ENCODE data around the gene ACOT11.

ACOT11 gene

DNA sequence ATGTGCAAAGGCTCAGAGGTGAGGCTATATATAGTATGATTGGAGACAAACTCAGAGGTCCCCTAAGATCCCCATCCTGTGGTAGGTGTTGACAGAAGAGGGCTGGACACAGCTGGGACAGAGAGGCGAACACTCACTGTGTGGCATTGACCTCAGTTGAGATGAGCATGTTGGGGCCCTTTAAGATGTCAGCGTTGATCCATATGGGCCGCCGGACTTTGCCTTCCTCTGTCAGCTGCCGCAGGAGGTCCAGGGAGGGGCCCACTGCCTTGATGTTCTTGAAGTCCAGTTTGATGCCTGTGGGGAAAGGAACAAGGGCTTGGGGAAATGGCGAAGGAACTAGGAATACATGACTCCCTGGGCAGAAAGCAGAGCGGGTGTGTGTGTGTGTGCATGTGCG lies 66.5 kb downstream of the ACOT11 start:
- TF ChIP-seq EGR1 (IDR thresholded peaks at IDR 0.05) (no peak), TEAD4 (IDR thresholded peaks at IDR 0.05) (no peak), TCF12 (IDR thresholded peaks at IDR 0.05; ENCODE audit: low read depth) (no peak), YY1 (IDR thresholded peaks at IDR 0.05; ENCODE audit: low read depth) (no peak), TAF1 (IDR thresholded peaks at IDR 0.05; ENCODE audit: low read depth) (no peak), FOXM1 (IDR thresholded peaks at IDR 0.05; ENCODE audit: borderline replicate concordance, low read depth) (no peak), RAD21 (IDR thresholded peaks at IDR 0.05; ENCODE audit: low read depth) (no peak)
- TF ChIP-seq, protein P1, sequence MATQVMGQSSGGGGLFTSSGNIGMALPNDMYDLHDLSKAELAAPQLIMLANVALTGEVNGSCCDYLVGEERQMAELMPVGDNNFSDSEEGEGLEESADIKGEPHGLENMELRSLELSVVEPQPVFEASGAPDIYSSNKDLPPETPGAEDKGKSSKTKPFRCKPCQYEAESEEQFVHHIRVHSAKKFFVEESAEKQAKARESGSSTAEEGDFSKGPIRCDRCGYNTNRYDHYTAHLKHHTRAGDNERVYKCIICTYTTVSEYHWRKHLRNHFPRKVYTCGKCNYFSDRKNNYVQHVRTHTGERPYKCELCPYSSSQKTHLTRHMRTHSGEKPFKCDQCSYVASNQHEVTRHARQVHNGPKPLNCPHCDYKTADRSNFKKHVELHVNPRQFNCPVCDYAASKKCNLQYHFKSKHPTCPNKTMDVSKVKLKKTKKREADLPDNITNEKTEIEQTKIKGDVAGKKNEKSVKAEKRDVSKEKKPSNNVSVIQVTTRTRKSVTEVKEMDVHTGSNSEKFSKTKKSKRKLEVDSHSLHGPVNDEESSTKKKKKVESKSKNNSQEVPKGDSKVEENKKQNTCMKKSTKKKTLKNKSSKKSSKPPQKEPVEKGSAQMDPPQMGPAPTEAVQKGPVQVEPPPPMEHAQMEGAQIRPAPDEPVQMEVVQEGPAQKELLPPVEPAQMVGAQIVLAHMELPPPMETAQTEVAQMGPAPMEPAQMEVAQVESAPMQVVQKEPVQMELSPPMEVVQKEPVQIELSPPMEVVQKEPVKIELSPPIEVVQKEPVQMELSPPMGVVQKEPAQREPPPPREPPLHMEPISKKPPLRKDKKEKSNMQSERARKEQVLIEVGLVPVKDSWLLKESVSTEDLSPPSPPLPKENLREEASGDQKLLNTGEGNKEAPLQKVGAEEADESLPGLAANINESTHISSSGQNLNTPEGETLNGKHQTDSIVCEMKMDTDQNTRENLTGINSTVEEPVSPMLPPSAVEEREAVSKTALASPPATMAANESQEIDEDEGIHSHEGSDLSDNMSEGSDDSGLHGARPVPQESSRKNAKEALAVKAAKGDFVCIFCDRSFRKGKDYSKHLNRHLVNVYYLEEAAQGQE (IDR thresholded peaks at IDR 0.05; ENCODE audit: low read depth), result no peak
- TF ChIP-seq, protein P2, sequence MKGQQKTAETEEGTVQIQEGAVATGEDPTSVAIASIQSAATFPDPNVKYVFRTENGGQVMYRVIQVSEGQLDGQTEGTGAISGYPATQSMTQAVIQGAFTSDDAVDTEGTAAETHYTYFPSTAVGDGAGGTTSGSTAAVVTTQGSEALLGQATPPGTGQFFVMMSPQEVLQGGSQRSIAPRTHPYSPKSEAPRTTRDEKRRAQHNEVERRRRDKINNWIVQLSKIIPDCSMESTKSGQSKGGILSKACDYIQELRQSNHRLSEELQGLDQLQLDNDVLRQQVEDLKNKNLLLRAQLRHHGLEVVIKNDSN (IDR thresholded peaks at IDR 0.05), result no peak
- TF ChIP-seq, protein P3, sequence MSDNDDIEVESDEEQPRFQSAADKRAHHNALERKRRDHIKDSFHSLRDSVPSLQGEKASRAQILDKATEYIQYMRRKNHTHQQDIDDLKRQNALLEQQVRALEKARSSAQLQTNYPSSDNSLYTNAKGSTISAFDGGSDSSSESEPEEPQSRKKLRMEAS (IDR thresholded peaks at IDR 0.05), result no peak

DNA sequence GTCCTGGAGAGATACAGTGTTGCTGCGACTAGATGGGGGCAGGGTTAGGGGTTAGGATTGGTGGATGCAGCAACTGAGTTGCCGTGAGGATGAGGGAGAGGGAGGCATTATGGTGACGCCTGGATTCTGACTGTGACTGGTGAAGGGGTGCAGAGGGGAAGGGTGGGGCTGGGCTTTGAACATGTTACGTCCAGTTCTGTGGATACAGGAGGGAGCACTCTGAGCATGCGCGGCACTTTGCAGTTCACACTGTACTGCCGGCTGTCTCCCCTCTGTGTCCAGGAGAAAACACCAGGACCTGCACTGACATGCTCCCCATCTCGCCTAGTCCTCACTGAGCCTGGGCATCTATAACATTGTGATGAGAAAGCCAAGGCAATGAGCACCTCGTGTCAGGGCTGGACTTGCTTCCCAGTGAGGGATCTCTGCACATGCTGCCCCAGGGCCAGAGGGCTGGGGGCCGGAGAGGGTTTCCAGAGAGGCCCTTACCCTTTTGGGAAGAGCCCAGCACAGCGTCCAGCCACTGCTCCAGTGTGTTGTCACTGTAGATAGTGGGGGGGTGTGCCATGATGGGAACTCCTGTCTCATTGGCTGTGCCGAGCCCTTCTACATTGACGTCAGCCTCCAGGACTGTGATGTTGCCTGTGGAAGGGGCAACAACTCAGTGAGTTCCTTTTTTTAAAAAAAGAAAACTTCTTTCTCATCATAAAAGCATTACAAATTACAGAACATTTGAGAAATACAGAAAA lies 67.7 kb downstream of the ACOT11 start:
- TF ChIP-seq EP300 (IDR thresholded peaks at IDR 0.05; ENCODE audit: borderline replicate concordance), result no peak
- TF ChIP-seq NFIC (IDR thresholded peaks at IDR 0.05), result no peak
- no peak for TF ChIP-seq TEAD4 (IDR thresholded peaks at IDR 0.05)

DNA sequence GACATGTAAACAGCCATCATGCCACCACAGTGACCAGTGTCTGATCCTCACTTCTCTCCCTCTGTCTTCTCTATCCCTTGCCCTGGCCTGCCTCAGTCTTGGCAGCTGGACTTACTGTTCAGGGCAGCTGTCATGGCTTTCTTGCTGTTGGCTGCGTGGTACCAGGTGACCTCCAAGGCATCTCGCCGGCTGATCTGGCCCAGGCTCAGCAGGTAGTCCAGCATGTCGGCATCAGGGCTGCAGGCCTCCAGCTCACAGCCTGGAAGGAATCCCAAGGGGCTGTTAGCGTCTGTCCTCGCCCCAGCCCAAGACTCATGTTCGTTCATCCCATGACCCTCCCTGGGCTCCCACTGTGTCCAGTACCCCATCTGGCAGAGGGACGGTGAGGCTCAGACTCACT lies 71.7 kb downstream of the ACOT11 start:
- TF ChIP-seq RAD21 (IDR thresholded peaks at IDR 0.05; ENCODE audit: low read depth), result no peak
- no peak for TF ChIP-seq TAF1 (IDR thresholded peaks at IDR 0.05; ENCODE audit: low read depth)
- no peak for TF ChIP-seq TEAD4 (IDR thresholded peaks at IDR 0.05)
- TF ChIP-seq TCF12 (IDR thresholded peaks at IDR 0.05; ENCODE audit: low read depth), result no peak
- TF ChIP-seq, protein P1 (IDR thresholded peaks at IDR 0.05; ENCODE audit: low read depth), result no peak
- no peak for TF ChIP-seq CEBPB (IDR thresholded peaks at IDR 0.05)
- TF ChIP-seq FOXM1 (IDR thresholded peaks at IDR 0.05; ENCODE audit: borderline replicate concordance, low read depth), result no peak
- no peak for TF ChIP-seq EP300 (IDR thresholded peaks at IDR 0.05; ENCODE audit: borderline replicate concordance)
- TF ChIP-seq, protein P2 (IDR thresholded peaks at IDR 0.05), result no peak
- TF ChIP-seq ZBTB7A (IDR thresholded peaks at IDR 0.05; ENCODE audit: low read depth), result no peak

DNA sequence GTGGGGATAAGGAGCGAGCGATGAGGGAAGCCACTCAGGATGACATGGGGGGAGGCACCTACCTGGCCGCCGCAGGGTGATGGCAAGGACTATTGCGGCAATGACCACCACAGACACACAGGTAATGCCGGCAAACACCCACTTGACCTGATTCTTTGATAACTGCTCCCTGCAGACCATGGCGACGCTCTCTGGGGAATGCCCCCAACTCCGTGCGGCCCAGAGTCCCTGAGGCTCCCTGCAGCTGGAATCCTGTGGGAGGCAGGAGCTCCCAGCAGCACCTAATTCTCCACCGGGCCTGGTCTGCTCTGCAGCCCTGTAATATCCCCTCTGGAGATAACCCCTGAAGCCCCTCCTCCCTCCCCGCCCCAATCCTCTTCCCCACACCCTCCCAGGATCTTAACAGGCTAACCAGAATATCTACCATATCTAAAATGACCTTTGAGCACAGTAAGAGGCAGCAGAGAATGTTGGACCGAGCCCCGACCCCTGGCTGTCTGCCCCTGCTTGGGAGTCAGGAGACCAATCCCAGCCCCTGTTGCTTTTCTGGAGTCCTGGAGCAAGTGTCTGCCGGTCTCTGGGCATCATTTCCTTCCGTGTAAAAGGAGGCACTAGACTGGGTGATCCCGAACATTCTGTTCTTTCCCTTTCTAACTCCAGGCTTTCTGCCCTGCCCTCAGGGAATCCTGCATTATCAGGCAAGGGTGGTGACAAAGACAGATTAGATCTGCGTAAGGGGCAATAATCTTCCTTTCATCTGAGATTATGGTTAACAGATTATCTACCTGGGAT lies 75.4 kb downstream of the ACOT11 start, which contains the start of gene FAM151A:
FAM151A (minus strand) TSS at position 310 of the 792 bp plus-strand sequence; CDS start at position 180, 130 bp downstream.
- TF ChIP-seq, protein P1 (IDR thresholded peaks at IDR 0.05; ENCODE audit: low read depth), result no peak
- TF ChIP-seq, protein P3 (IDR thresholded peaks at IDR 0.05), result no peak
- TF ChIP-seq, protein P2 (IDR thresholded peaks at IDR 0.05), result no peak
- no peak for TF ChIP-seq RAD21 (IDR thresholded peaks at IDR 0.05; ENCODE audit: low read depth)
- TF ChIP-seq TCF12 (IDR thresholded peaks at IDR 0.05; ENCODE audit: low read depth), result no peak
- TF ChIP-seq EGR1 (IDR thresholded peaks at IDR 0.05), result no peak
- no peak for TF ChIP-seq CREB1 (IDR thresholded peaks at IDR 0.05; ENCODE audit: low read depth)
- TF ChIP-seq FOXM1 (IDR thresholded peaks at IDR 0.05; ENCODE audit: borderline replicate concordance, low read depth), result no peak
- no peak for TF ChIP-seq ZBTB7A (IDR thresholded peaks at IDR 0.05; ENCODE audit: low read depth)
- no peak for TF ChIP-seq TEAD4 (IDR thresholded peaks at IDR 0.05)
- TF ChIP-seq TAF1 (IDR thresholded peaks at IDR 0.05; ENCODE audit: low read depth), result no peak
- no peak for TF ChIP-seq NFIC (IDR thresholded peaks at IDR 0.05)
- no peak for TF ChIP-seq YY1 (IDR thresholded peaks at IDR 0.05; ENCODE audit: low read depth)
- no peak for TF ChIP-seq CEBPB (IDR thresholded peaks at IDR 0.05)
